Measurements from ENCODE around the gene SGCG. TPM values are rescaled to one million over a fixed set of nuclear protein-coding genes. Genes with fewer than 3 reads are reported as not detected.

SGCG gene
- total RNA-seq, 1 experiment from 2014 or later = not detected

- Histone ChIP-seq H3K23me2 (ENCODE audit: insufficient read length, low read depth, low read length, poor library complexity, severe bottlenecking) (no peaks in the 10 kb centered on the region), H2BK5ac (ENCODE audit: insufficient read length, low read length) (no peak overlapping the region), H2BK15ac (ENCODE audit: low read depth, low read length) (no peak overlapping the region), H3K79me1 (ENCODE audit: insufficient read depth, low read depth, low read length, poor library complexity, severe bottlenecking) (no peaks in the 10 kb centered on the region), H4K91ac (ENCODE audit: insufficient read length, low read depth, low read length) (no peak overlapping the region), H2AK5ac (ENCODE audit: insufficient read length, low read length) (no peak overlapping the region), H3K4ac (ENCODE audit: low read depth, low read length) (no peak overlapping the region), H3K9ac (ENCODE audit: extremely low read depth, insufficient read length, low read length) (no peak overlapping the region), H3K27ac (ENCODE audit: insufficient read length, low read depth, low read length) (no peak overlapping the region), H4K20me1 (ENCODE audit: control insufficient read depth, insufficient read depth, insufficient read length) (no peaks in the 10 kb centered on the region), H3K4me1 (ENCODE audit: insufficient read depth, low read length) (no peaks in the 10 kb centered on the region), H3T11ph (ENCODE audit: low read length) (no peak overlapping the region), H3K27me3 (ENCODE audit: insufficient read depth, low read length) (no peaks in the 10 kb centered on the region; the same call in 1 of the 2 replicates), H3K56ac (ENCODE audit: insufficient read length, low read depth, low read length) (no peak overlapping the region), H2AFZ (ENCODE audit: low read length) (no peak overlapping the region), H3K23ac (ENCODE audit: insufficient read length, low read depth, low read length) (no peak overlapping the region), H2BK20ac (ENCODE audit: low read depth, low read length, poor library complexity, severe bottlenecking) (no peak overlapping the region), H4K8ac (replicated peaks; ENCODE audit: insufficient read length, low read depth, low read length) (no peak overlapping the region), H3K79me2 (ENCODE audit: insufficient read depth, low read length) (no peaks in the 10 kb centered on the region), H3K14ac (ENCODE audit: insufficient read depth, low read length) (no peak overlapping the region), H2BK12ac (ENCODE audit: insufficient read length, low read depth, low read length) (no peak overlapping the region), H3K9me3 (ENCODE audit: control insufficient read depth, low read depth, low read length) (no peaks in the 10 kb centered on the region), H2BK120ac (ENCODE audit: low read depth, low read length, poor library complexity, severe bottlenecking) (no peak overlapping the region), H4K5ac (ENCODE audit: insufficient read length, low read depth, low read length) (no peak overlapping the region), H3K18ac (ENCODE audit: insufficient read length, low read depth, low read length) (no peak overlapping the region), H3K4me2 (ENCODE audit: insufficient read depth, insufficient read length, low read length) (no peak overlapping the region)
- TF ChIP-seq CTCF (conservative IDR thresholded peaks at IDR 0.05) = no peak
- 0 out of 2 replicates have a peak, but pooled peaks cover 2% of the 10 kb centered on the region for H3K27me3 Mint-ChIP-seq (ENCODE audit: low read depth)
- DNase-seq = no peak
- H3K4me3 Mint-ChIP-seq = no peak overlapping the region
- 0 out of 7 replicates have a peak, but pooled peaks cover 0 to 10% (median 0%) of the 10 kb centered on the region in 3 experiments for H3K36me3 Mint-ChIP-seq (ENCODE audit: insufficient read depth in 1 of 3, low read depth in 3 of 3)
- H3K4me1 Mint-ChIP-seq = no peaks in the 10 kb centered on the region
- H3K27ac Mint-ChIP-seq = no peak overlapping the region
- WGBS (ENCODE audit: extremely low coverage, insufficient read length, low lambda C conversion rate) = no CpG with 5 or more reads among the region's 3 CpGs
- peaks cover 5 to 9% of the 10 kb centered on the region in 2 experiments; a peak in 3 of 5 replicates for H3K9me3 Mint-ChIP-seq
Measured at GRCh38 chr13:23202383-23202782, 21.6 kb downstream of the SGCG start.

All from H9 (cell line).